ENCODE measurements around the gene DUSP14. TPM values are rescaled to one million over a fixed set of nuclear protein-coding genes. Genes with fewer than 3 reads are reported as not detected.
A peak's percentile ranks its signal among the peaks of the same experiment; 100 is the strongest.

DUSP14 gene
- total RNA-seq, 1 donor from 2014 or later: 4.3 TPM

DNA sequence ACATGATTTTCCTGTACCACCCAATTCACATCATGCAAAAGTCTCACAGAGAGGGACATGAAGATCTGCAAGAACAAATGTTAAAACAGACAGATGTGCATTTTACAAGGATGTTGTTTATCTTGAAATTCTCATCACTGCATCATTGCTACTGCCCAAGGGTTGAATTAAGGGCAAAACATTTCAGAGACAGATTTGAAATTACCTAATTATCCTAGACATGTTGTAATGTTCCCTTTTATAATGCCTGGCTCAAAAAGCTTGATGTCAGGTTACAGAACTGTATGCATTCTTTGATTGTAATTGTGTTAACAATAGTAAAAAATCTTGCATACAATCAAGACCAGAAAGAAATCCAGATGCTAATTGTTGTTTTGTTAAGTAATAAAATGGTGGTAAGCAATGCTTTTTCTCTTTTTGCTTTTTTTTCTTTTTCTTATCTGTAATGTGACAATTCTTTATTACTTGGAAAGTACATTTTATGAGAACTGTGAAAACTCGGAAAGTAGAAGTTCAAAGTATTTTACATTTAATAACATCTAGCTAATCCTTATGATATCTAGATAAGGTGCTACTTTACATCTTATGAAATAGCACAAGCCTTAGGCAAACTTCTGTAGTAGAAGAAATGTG lies 3.6 kb upstream of the DUSP14 start:
- TF ChIP-seq, protein P1, sequence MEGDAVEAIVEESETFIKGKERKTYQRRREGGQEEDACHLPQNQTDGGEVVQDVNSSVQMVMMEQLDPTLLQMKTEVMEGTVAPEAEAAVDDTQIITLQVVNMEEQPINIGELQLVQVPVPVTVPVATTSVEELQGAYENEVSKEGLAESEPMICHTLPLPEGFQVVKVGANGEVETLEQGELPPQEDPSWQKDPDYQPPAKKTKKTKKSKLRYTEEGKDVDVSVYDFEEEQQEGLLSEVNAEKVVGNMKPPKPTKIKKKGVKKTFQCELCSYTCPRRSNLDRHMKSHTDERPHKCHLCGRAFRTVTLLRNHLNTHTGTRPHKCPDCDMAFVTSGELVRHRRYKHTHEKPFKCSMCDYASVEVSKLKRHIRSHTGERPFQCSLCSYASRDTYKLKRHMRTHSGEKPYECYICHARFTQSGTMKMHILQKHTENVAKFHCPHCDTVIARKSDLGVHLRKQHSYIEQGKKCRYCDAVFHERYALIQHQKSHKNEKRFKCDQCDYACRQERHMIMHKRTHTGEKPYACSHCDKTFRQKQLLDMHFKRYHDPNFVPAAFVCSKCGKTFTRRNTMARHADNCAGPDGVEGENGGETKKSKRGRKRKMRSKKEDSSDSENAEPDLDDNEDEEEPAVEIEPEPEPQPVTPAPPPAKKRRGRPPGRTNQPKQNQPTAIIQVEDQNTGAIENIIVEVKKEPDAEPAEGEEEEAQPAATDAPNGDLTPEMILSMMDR (IDR thresholded peaks at IDR 0.05): no peak
- ChIA-PET POLR2A (no interaction called here), CTCF (no interaction called here)

DNA sequence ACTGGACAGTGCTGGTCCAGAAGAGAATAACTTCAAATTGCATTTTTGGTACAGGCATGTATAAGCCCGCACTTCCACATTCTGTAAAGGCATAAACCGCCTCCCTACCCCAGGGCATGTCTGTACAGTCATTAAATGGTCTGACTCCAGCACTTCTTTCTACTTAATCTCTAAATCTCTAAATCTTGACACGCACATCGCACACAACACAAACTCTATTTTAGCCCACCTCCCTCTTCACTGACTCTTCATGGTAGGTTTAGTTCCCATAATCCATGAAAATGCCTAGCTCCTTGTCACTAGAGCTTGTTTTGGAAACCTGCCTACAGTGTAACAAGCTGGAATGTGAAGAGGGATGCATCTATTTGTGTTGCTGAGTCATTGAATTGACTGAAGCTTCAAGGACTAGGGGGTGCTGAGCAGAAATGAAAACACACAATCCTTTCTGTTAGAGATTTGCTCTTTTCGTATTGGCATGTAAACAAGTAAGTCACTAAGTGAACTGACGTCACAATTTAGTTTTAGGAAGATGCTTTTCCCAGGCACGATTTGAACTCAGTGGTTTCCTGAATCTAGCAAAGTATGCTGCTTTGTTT lies 1.6 kb upstream of the DUSP14 start:
- Mint-ChIP-seq H3K4me3 (peak overlapping the region; percentile 91), H3K27ac (no peak overlapping the region), H3K4me1 (peaks cover 24% of the 10 kb centered on the region), H3K9me3 (no peaks in the 10 kb centered on the region), H3K27me3 (no peaks in the 10 kb centered on the region), H3K36me3 (ENCODE audit: low read depth) (peaks cover 4% of the 10 kb centered on the region)
- CTCF ChIA-PET: no interaction called here
- ATAC-seq (ENCODE audit: low read depth) (no peak), DNase-seq (no peak)
- TF ChIP-seq, protein P1 (IDR thresholded peaks at IDR 0.05): no peak
- intact Hi-C loops (cut with micrococcal nuclease): no loop called here
- POLR2A ChIA-PET: interaction anchor here (0.6 kb wide), 3 partner anchors 129 to 271 kb away, joined by 4 to 11 read pairs (median 5); no protein-coding TSS in a partner anchor

More for the DNA sequence above, 3.6 kb upstream of the DUSP14 start:
- Mint-ChIP-seq H3K27me3 (no peaks in the 10 kb centered on the region), H3K27ac (no peak overlapping the region), H3K4me3 (no peak overlapping the region), H3K36me3 (ENCODE audit: low read depth) (peaks cover 4% of the 10 kb centered on the region), H3K4me1 (peaks cover 20% of the 10 kb centered on the region), H3K9me3 (no peaks in the 10 kb centered on the region)
- intact Hi-C loops (cut with micrococcal nuclease): no loop called here
- no peak for DNase-seq
- no peak for ATAC-seq (ENCODE audit: low read depth)

DNA sequence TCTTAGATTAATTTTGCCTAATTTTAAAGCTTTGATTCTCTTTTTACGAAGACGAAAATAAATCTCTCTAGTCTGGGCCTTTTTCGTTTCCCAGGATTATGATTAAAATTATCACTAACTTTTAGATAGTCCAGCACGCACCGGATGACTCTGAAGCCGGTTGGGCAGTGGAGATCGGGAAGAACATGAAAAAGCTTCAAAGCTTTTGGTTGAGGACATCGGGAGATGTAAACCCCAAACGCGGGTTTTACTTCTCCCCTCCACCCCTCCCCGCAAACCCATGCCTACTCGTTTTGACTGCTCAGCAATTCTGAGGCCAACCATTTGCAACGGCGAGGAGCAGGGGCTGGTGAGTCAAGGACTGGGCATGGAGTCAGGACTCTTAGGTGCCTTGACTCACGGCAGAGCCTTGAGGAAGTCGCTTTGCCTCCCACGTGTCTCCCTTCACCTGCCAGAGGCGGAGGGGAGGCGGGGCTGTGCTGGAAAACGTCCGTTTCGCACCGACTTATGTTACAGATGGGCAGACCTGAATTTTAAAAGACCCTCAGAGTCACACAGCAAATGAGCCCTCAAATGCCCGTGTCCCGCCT lies 989 bp upstream of the DUSP14 start:
- H3K4me3 Mint-ChIP-seq: peak overlapping the region; percentile 91
- TF ChIP-seq, protein P1 (IDR thresholded peaks at IDR 0.05): no peak
- intact Hi-C loops (cut with micrococcal nuclease): loop anchor here (1.0 kb wide), 3 partner anchors 82 to 129 kb away; partner anchors contain the start of genes ACACA, SYNRG and TADA2A
- no peaks in the 10 kb centered on the region for H3K27me3 Mint-ChIP-seq
- ChIA-PET POLR2A (interaction anchor here (0.6 kb wide), 3 partner anchors 130 to 270 kb away, joined by 4 to 11 read pairs (median 5); no protein-coding TSS in a partner anchor), CTCF (no interaction called here)
- H3K27ac Mint-ChIP-seq: peak overlapping the region; percentile 79
- DNase-seq (no peak), ATAC-seq (ENCODE audit: low read depth) (no peak)
- H3K4me1 Mint-ChIP-seq: peaks cover 25% of the 10 kb centered on the region
- no peaks in the 10 kb centered on the region for H3K9me3 Mint-ChIP-seq
- H3K36me3 Mint-ChIP-seq (ENCODE audit: low read depth): peaks cover 4% of the 10 kb centered on the region

DNA sequence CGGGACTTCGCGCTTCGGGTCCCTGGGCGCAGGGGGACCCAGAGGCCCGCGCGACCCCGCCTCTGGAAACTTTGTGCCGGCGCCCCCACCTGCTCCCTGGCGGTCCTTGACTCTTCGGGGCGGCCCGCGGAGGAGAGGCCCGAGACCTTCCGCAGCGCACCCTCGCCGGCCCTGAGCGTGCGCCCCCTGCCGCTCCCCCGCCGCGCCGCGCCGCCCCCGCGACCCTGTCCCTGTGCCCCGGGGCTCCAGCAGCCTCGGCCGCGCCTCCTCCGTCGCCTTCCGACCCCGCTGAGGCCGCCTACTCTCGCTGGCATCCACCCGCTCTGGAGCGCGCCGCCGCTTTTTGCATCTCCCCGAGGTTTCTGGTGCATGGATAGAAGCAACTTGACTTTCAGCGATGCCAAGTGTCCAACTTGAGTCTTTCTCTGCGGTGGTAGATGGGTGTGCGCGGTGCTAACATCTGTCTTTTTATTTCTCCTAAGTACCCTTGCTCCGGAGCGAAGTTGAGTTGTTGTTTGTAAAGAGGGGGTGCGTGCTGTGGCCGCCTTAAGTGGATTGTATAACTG lies 414 bp downstream of the DUSP14 start:
- peaks cover 4% of the 10 kb centered on the region for H3K36me3 Mint-ChIP-seq (ENCODE audit: low read depth)
- H3K4me1 Mint-ChIP-seq: peaks cover 26% of the 10 kb centered on the region
- intact Hi-C loops (cut with micrococcal nuclease): no loop called here
- H3K4me3 Mint-ChIP-seq: peak overlapping the region; percentile 95
- TF ChIP-seq, protein P1 (IDR thresholded peaks at IDR 0.05): no peak
- no peaks in the 10 kb centered on the region for H3K27me3 Mint-ChIP-seq
- no peaks in the 10 kb centered on the region for H3K9me3 Mint-ChIP-seq
- ATAC-seq (ENCODE audit: low read depth) (peak; percentile 67), DNase-seq (peak; percentile 74)
- H3K27ac Mint-ChIP-seq: peak overlapping the region; percentile 82
- CTCF ChIA-PET: no interaction called here
- POLR2A ChIA-PET: no interaction called here
